ENCODE data around the gene NPHP3.
A peak's percentile ranks its signal among the peaks of the same experiment; 100 is the strongest.

Gene NPHP3

GRCh38 chr3:132682201-132682600, 40.0 kb downstream of the NPHP3 start:
- no peak for DNase-seq

DNA sequence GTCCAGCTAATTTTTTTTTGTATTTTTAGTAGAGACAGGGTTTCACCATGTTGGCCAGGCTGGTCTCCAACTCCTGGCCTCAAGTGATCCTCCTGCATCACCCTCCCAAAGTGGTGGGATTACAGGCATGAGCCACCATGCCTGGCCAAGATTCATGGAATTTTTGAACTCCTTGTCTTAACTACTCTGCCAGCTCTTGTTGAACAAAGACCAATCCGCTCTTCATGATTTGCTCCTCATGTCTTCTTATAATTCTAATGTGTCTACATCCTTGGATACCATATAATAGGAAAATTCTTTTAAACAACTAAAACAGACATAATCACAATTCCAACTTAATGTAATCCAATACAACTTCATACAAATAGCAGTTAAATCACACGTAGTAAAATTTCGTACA, 40.8 kb downstream of the NPHP3 start:
- no peak for DNase-seq

DNA sequence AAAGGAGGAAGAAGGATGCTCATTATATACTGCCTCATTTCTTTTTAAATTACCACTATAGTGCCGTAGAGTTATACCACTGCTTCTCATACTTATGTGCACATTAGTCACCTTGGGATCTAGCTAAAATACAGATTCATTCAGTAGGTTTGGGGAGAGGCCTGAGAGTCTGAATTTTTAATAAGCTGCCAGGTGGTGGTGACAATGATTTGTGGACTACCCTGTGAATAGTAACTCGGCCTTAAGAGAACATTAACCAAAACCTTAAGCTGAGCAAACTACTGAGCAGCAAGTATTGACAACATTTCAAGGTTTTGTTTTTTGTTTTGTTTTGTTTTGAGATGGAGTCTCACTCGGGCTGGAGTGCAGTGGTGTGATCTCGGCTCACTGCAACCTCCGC, 42.3 kb downstream of the NPHP3 start:
- DNase-seq, result no peak

DNA sequence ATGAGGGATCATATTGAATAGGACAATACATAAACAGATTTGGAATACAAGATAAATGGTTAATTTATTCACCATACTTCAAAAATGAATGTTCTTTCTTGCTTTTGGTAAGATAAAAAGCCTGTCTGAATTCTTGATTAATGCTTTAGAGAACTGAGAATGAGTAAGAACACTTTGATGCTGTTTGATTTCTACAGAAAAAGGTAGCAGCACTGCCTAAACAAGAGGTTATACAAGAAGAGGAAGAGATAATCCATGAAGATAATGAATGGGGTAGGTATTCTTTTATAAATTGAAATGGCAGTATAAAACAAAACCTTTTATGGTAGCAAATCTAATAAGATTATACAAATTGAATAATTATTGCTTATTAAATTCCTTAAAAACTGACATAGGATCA, 46.8 kb downstream of the NPHP3 start:
- DNase-seq, result no peak

DNA sequence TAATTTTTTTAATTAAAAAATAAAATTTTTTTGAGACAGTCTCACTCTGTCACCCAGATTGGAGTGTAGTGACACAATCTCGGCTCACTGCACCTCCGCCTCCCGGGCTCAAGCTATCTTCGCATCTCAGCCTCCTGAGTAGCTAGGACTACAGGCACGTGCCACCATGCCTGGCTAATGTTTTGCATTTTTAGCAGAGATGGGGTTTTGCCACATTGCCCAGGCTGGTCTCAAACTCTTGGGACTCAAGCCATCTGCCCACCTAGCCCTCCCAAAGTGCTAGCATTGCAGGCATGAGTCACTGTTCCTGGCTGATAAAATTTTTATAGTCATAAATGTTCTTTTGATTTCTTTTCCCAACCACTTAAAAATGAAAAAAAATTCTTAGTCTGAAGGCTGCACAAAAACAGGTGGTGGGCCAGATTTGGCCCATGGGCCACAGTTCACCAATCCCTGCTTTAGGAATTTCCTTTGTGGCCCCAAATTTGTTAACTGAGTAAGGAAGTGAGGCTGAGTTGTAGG, 52.9 kb downstream of the NPHP3 start:
- DNase-seq, result no peak

- DNase-seq, result no peak
These were observed 56.9 kb downstream of the NPHP3 start for GRCh38 chr3:132665230-132665745.

DNA sequence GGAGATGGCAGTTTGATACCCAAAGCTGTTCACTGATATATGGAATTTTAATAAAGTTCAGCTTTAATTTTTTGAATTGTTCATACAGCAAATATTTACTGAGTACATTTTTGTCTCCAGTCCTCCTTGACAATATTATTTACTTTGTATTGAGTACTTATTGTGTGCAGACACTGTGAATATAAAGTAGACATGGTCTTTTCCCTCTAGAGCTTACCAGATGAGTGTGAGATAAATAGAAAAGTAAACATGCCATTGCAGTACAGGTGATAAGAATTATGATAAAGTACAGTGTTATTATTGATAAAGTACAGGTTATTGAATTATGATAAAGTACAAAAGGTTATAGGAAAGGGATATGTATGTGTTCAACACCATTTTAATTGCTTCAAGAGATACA, 60.0 kb downstream of the NPHP3 start:
- no peak for DNase-seq

DNA sequence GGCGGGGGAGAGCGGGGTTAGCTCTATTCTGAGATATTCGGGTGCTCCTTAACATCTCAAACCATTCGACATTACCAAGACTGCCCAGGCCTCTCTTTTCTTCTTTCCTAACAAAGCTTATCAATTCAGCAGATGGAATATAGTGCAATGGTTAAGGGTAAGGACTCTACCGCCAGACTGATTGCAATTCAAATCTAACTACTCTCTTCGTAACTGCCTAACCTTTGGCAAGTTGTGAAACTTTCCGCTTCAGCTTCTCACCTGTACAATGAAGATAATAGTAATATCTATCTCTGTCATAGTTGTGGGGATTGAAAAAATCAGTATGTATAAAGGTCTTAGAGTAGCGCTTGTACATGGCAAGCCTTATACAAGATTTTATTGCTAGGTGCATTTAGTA, 61.1 kb downstream of the NPHP3 start:
- no peak for DNase-seq

GRCh38 chr3:132660811-132661070, 61.5 kb downstream of the NPHP3 start:
- no peak for DNase-seq

DNA sequence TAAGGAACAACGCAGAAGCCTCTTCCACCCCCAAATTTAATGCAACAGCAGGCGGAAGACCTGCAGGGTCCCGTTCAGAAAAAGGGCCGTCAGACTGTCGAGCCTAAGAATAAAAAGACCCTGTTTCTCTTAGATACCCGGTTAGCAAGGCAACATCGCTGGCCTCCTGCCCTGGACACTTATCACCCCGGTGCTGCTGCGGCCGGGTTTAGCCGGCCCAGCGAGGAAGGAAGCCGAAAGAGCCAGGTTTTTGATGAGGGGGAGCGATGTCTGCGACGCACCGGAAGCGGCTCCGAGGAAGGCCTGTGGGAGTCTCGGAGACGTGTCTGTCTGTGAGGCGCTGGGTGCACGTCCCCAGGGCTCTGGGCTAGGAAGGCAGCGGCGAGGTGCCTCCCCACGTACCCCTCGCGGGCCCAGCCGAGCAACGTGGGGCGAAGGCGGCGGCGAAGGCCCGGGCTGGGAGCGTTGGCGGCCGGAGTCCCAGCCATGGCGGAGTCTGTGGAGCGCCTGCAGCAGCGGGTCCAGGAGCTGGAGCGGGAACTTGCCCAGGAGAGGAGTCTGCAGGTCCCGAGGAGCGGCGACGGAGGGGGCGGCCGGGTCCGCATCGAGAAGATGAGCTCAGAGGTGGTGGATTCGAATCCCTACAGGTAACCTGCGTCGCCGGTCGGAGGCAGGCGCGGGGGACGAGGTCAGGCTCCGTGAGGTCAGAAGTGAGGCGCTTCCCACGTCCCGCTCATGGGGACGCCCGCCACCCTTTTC, 62.0 kb downstream of the NPHP3 start, which contains the start of gene UBA5:
Gene UBA5, plus strand, starts transcription at position 278 of the 759 bp plus-strand sequence. Its CDS starts 209 bp downstream, at position 487.
- peak; percentile 55 for DNase-seq

- DNase-seq, result peak; percentile 50
These were observed 62.7 kb downstream of the NPHP3 start, which contains the start of gene ACAD11 for GRCh38 chr3:132659365-132660051. Gene ACAD11 (minus strand): TSS chr3:132659809. CDS start chr3:132659751, 58 bp downstream.

DNA sequence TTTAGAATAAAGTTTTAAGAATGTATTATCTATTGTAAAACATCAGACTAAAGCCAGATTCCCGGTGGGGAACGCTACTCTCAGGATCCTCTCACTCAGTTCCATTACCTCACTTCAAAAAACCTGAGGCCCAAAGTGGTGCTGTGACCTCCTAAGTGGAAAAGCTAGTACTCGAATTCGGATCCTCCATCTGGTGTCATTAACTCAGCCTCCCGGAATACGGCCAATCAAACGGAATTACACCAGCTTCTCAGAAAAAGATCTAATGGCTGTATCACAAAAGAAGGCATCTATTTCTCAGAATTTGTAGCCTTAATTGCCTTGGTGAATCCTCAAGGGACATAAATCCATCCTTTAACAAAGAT, 63.2 kb downstream of the NPHP3 start:
- no peak for DNase-seq

- no peak for DNase-seq
These were observed 64.1 kb downstream of the NPHP3 start for GRCh38 chr3:132657869-132658747.

DNA sequence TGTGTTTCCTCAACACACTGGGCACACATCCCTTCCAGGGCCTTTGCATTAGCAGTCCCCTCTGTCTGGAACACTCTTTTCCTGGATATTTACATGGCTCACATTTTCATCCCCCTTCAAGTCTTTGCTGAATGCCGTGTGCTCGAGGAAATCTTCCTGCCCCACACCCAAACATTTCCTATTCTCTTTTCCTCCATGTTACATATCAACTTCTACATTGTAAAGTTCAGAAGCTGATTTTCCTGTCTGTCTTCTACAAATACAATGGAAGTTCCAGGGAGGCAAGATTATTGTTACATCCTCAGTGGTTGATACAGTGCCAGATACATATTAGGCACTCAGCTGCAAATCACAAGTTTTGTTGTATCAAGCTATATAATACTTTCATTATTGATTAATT, 66.7 kb downstream of the NPHP3 start:
- DNase-seq, result no peak

DNA sequence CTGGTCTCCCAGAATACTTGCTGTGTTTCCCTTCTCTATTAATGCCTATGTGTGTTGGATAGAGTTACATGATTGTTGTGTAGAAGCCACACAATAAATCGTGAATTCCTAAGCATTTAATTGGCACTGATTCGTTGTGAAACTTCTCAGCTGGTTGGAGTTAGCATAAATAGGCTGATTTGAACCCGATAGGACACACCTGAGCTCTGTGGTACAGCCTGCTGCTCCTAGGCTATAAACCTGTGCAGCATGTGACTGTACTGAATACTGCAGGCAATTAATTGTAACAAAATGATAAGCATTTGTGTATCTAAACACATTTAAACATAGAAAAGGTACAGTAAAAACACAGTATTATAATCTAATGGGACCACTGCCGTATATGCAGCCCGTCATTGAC, 67.5 kb downstream of the NPHP3 start:
- DNase-seq, result no peak

DNA sequence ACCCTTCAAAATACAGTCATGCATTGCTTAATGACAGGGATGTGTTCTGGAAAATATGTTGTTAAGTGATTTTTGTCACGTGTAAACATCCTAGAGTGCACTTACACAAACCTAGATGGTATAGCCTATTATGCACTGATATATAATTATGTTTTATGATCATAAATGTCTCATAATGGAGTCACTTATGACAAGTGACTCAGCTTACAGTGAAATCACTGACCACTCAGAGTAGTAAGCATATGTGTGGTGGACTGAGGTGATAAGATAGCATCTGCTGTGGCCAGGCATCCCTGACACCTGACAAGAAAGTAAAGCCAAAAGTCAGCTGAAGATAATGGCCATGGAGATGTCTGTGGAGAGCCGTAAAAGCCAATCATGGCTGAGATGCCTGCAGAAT, 68.0 kb downstream of the NPHP3 start:
- DNase-seq, result no peak

GRCh38 chr3:132652640-132653270, 69.5 kb downstream of the NPHP3 start:
- no peak for DNase-seq

DNA sequence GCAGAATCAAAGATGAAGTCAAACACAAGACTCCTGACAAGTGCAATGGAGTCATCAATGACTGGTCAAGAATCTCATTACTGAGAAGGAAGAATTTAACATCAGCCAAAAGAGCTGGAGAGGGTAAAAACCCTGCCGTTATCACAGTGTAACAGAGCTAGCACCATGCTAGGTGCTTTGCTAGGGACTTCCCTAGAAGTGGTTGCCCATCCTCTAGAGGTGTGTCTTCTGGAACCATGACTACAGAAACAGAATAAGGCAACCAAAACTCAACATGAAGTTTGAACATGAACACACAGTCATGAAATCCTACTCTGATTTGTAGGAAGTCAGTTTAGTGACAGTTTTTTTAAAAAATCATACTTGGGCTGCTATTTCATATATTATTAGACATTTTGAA, 72.1 kb downstream of the NPHP3 start:
- DNase-seq, result no peak

- no peak for DNase-seq
These were observed 77.2 kb downstream of the NPHP3 start for GRCh38 chr3:132645058-132645457.

- DNase-seq, result no peak
These were observed 78.8 kb downstream of the NPHP3 start for GRCh38 chr3:132643366-132643765.

GRCh38 chr3:132642539-132642847, 79.7 kb downstream of the NPHP3 start:
- no peak for DNase-seq

DNA sequence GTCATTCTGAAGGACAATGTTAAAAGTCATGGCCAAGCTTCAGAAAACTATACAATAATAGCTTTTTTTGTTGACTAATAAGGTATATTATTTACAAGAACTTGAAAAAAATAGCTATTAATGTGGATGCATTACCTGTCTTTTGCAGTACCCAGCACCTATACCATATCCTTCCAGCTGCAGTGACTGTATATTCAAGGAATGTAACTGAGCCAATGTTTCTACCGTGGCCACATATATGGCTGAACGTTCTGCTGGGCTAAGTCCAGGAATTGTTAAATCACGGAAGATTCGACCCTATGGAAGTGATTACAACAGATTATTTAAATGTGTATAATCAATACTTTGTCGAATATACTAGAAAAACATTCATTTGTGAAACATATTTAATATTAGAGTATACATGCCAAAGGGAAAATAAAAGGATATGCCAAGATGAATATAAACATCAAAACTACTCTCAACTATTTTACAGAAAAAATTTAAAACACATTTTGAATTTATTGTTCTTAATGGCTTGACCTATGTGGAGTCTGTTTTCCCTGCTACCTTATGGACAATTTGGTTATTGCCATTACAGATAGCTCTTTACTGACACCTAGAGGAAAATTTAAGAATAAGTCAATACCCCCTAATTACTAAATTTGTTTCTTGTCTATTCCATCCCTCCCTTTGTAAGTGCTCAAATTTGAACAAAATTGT, 80.2 kb downstream of the NPHP3 start:
- DNase-seq, result no peak

Measured in 8988T (cell line).